Stimulated activated CD8-positive, alpha-beta memory T cell treated with anti-CD3 and anti-CD28 coated beads, Interleukin-4, amount 100 ng/mL, for 1 hour (primary cell): Measurements from ENCODE around the gene ZC3H7B.

ENCODE experiments used
- DNase-seq, 2 donors: peaks; one replicate each; pipeline ENCODE4 v3.0.0-alpha.2; 2020; ENCODE audit warnings: low read depth in 2 of 2, low spot score in 1 of 2

The ZC3H7B gene

GRCh38 chr22:41324821-41325528 lies 23.6 kb downstream of the ZC3H7B start:
- no peak for DNase-seq

- no peak for DNase-seq
These were observed 25.8 kb downstream of the ZC3H7B start for GRCh38 chr22:41327124-41327523.

GRCh38 chr22:41330169-41330568 lies 28.8 kb downstream of the ZC3H7B start:
- no peak for DNase-seq

GRCh38 chr22:41332217-41332939 lies 31.1 kb downstream of the ZC3H7B start:
- DNase-seq, result no peak

- DNase-seq, result no peak
These were observed 32.5 kb downstream of the ZC3H7B start for GRCh38 chr22:41333806-41334205.

- no peak for DNase-seq
These were observed 32.9 kb downstream of the ZC3H7B start for GRCh38 chr22:41334215-41334614.

- no peak for DNase-seq
These were observed 33.8 kb downstream of the ZC3H7B start for GRCh38 chr22:41334951-41335635.

GRCh38 chr22:41338614-41339212 lies 37.4 kb downstream of the ZC3H7B start:
- no peak for DNase-seq

- no peak for DNase-seq
These were observed 38.5 kb downstream of the ZC3H7B start for GRCh38 chr22:41339823-41340222.

- DNase-seq, result no peak
These were observed 39.0 kb downstream of the ZC3H7B start for GRCh38 chr22:41340357-41340756.

GRCh38 chr22:41341012-41341411 lies 39.7 kb downstream of the ZC3H7B start:
- DNase-seq, result no peak

GRCh38 chr22:41341990-41342389 lies 40.7 kb downstream of the ZC3H7B start:
- DNase-seq, result no peak

GRCh38 chr22:41343300-41343699 lies 42.0 kb downstream of the ZC3H7B start:
- DNase-seq, result no peak

GRCh38 chr22:41343717-41344116 lies 42.4 kb downstream of the ZC3H7B start:
- no peak for DNase-seq

GRCh38 chr22:41344189-41344788 lies 43.0 kb downstream of the ZC3H7B start:
- no peak for DNase-seq

- no peak for DNase-seq
These were observed 44.5 kb downstream of the ZC3H7B start for GRCh38 chr22:41345807-41346335.

- no peak for DNase-seq
These were observed 45.9 kb downstream of the ZC3H7B start for GRCh38 chr22:41347066-41347859.

- no peak for DNase-seq
These were observed 47.7 kb downstream of the ZC3H7B start for GRCh38 chr22:41348964-41349484.

GRCh38 chr22:41350087-41350486 lies 48.8 kb downstream of the ZC3H7B start:
- no peak for DNase-seq

- no peak for DNase-seq
These were observed 49.7 kb downstream of the ZC3H7B start for GRCh38 chr22:41351011-41351410.
